Esophagus squamous epithelium (tissue), 4 donors: ENCODE data around the gene TIMM17A.

Experiments
- POLR2A ChIP-seq, 4 donors: fragments of 450-650 bp; IDR thresholded peaks; one replicate each; pipeline ENCODE4 v1.6.1; 2017; ENCODE audit warnings: antibody characterized with exemption in 4 of 4, mild to moderate bottlenecking in 4 of 4, moderate library complexity in 3 of 4
- TF ChIP-seq, protein P1 (sequence below), 6 experiments: fragments of 450-650 bp in 4 of 6; fragments of 200-600 bp in 2 of 6; sonication (generic) in 2 of 6; IDR thresholded peaks; one replicate each; pipeline ENCODE4 v1.5.1; 2016 to 2019; ENCODE audit warnings: antibody characterized with exemption in 6 of 6, mild to moderate bottlenecking in 4 of 6, moderate library complexity in 4 of 6

DNA sequence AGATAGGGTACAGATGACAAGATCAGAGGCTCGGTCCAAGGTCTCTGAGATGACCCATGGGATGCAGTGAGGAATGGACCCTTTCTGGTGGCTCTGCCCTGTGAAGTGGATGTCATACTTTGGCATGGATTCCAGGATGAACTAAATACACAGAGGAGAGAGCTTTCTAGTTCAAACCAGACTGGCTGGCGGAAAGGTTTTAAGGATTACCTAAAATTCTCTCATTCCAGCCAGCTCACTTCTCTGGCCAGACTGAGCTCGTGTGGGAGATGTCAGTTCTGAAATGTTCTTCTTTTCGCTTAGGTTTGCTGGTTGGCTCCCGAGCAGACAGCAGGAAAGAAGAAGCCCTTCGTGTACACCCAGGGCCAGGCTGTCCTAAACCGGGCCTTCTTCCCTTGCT is 33.3 kb downstream of the TIMM17A start:
- TF ChIP-seq, protein P1, sequence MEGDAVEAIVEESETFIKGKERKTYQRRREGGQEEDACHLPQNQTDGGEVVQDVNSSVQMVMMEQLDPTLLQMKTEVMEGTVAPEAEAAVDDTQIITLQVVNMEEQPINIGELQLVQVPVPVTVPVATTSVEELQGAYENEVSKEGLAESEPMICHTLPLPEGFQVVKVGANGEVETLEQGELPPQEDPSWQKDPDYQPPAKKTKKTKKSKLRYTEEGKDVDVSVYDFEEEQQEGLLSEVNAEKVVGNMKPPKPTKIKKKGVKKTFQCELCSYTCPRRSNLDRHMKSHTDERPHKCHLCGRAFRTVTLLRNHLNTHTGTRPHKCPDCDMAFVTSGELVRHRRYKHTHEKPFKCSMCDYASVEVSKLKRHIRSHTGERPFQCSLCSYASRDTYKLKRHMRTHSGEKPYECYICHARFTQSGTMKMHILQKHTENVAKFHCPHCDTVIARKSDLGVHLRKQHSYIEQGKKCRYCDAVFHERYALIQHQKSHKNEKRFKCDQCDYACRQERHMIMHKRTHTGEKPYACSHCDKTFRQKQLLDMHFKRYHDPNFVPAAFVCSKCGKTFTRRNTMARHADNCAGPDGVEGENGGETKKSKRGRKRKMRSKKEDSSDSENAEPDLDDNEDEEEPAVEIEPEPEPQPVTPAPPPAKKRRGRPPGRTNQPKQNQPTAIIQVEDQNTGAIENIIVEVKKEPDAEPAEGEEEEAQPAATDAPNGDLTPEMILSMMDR (IDR thresholded peaks at IDR 0.05): no peak
- no peak for TF ChIP-seq POLR2A (IDR thresholded peaks at IDR 0.05)
